Measurements from ENCODE around the gene TALDO1. TPM values are rescaled to one million over a fixed set of nuclear protein-coding genes. Genes with fewer than 3 reads are reported as not detected.

Gene TALDO1
- total and polyA plus RNA-seq, 2 experiments from 2014 or later: 353 to 402 TPM

GRCh38 chr11:772429-773390 lies 25.4 kb downstream of the TALDO1 start:
- peaks cover 5% of the 10 kb centered on the region; the same call in 1 of the 2 replicates for H3K36me3 ChIP-seq (ENCODE audit: insufficient read depth)
- H2AFZ ChIP-seq: no peak overlapping the region
- no peak for TF ChIP-seq CREB1 (CRISPR knock-in tag; IDR thresholded peaks at IDR 0.05; ENCODE audit: low read depth)
- TF ChIP-seq NANOG (IDR thresholded peaks at IDR 0.05; ENCODE audit: borderline replicate concordance): no peak
- H3F3A ChIP-seq (replicated peaks; ENCODE audit: low read depth): peaks cover 4% of the 10 kb centered on the region; the same call in 1 of the 2 replicates
- no peaks in the 10 kb centered on the region for H3K27me3 ChIP-seq (ENCODE audit: insufficient read depth)
- H3K4me3 ChIP-seq: no peak overlapping the region
- Mint-ChIP-seq H3K4me3 (no peak overlapping the region), H3K27ac (no peak overlapping the region), H3K27me3 (ENCODE audit: insufficient read depth, low read depth, poor library complexity) (peaks cover 14% of the 10 kb centered on the region), H3K36me3 (ENCODE audit: low read depth) (peaks cover 27% of the 10 kb centered on the region), H3K9me3 (no peaks in the 10 kb centered on the region), H3K4me1 (peaks cover 10% of the 10 kb centered on the region)
- H3K9me2 ChIP-seq (ENCODE audit: insufficient read depth): no peaks in the 10 kb centered on the region
- ATAC-seq: no peak
- peaks cover 24% of the 10 kb centered on the region for H4K20me1 ChIP-seq (replicated peaks; ENCODE audit: insufficient read depth)
- no peak for DNase-seq (ENCODE audit: low spot score)
- H3K4me1 ChIP-seq (ENCODE audit: insufficient read depth): peaks cover 11% of the 10 kb centered on the region; the same call in 1 of the 2 replicates
- no peak overlapping the region for H3K4me2 ChIP-seq
- no peak overlapping the region for H3K27ac ChIP-seq (ENCODE audit: low read depth)
- H3K79me2 ChIP-seq (replicated peaks; ENCODE audit: insufficient read depth): peaks cover 36% of the 10 kb centered on the region

- H3K36me3 ChIP-seq (ENCODE audit: insufficient read depth): peaks cover 5% of the 10 kb centered on the region; the same call in 1 of the 2 replicates
- peaks cover 11% of the 10 kb centered on the region; the same call in 1 of the 2 replicates for H3K4me1 ChIP-seq (ENCODE audit: insufficient read depth)
- no peaks in the 10 kb centered on the region for H3K27me3 ChIP-seq (ENCODE audit: insufficient read depth)
- H2AFZ ChIP-seq: no peak overlapping the region
- Mint-ChIP-seq H3K9me3 (no peaks in the 10 kb centered on the region), H3K4me1 (peaks cover 10% of the 10 kb centered on the region), H3K36me3 (ENCODE audit: low read depth) (peaks cover 27% of the 10 kb centered on the region), H3K4me3 (no peak overlapping the region), H3K27ac (no peak overlapping the region), H3K27me3 (ENCODE audit: insufficient read depth, low read depth, poor library complexity) (peaks cover 14% of the 10 kb centered on the region)
- no peak for TF ChIP-seq CREB1 (CRISPR knock-in tag; IDR thresholded peaks at IDR 0.05; ENCODE audit: low read depth)
- no peak for TF ChIP-seq EZH2phosphoT487 (IDR thresholded peaks at IDR 0.05; ENCODE audit: unreplicated experiment)
- no peak for TF ChIP-seq ZNF331 (CRISPR knock-in tag; IDR thresholded peaks at IDR 0.05; ENCODE audit: low read depth)
- no peak for TF ChIP-seq ZNF114 (CRISPR knock-in tag; IDR thresholded peaks at IDR 0.05)
- no peak for TF ChIP-seq EZH2 (IDR thresholded peaks at IDR 0.05; ENCODE audit: low read depth, unreplicated experiment)
- no peak for TF ChIP-seq NANOG (IDR thresholded peaks at IDR 0.05; ENCODE audit: borderline replicate concordance)
- TF ChIP-seq REST (IDR thresholded peaks at IDR 0.05; ENCODE audit: unreplicated experiment): no peak
- no peak for TF ChIP-seq STAT1 (IDR thresholded peaks at IDR 0.05; ENCODE audit: unreplicated experiment)
- no peak overlapping the region for H3K4me3 ChIP-seq
- DNase-seq (ENCODE audit: low spot score) (no peak), ATAC-seq (no peak)
- peaks cover 4% of the 10 kb centered on the region; the same call in 1 of the 2 replicates for H3F3A ChIP-seq (replicated peaks; ENCODE audit: low read depth)
- no peaks in the 10 kb centered on the region for H3K9me2 ChIP-seq (ENCODE audit: insufficient read depth)
- H3K4me2 ChIP-seq: no peak overlapping the region
- H3K79me2 ChIP-seq (replicated peaks; ENCODE audit: insufficient read depth): peaks cover 40% of the 10 kb centered on the region
- no peak overlapping the region for H3K27ac ChIP-seq (ENCODE audit: low read depth)
- H4K20me1 ChIP-seq (replicated peaks; ENCODE audit: insufficient read depth): peaks cover 24% of the 10 kb centered on the region
Measured at GRCh38 chr11:773425-773824, 26.2 kb downstream of the TALDO1 start.
